Islet precursor cell (in vitro differentiated cells): ENCODE measurements around the gene RFFL.
"Not testable (repeated sequence)": the region's sequence is repeated elsewhere in the genome, so short reads cannot be mapped to it uniquely, and the experiment has no call there.

Source experiments
- DNase-seq: peaks from one replicate; pipeline ENCODE4 v3.0.0-alpha.2; 2018

Gene RFFL

GRCh38 chr17:35045458-35045979 is 18.0 kb downstream of the RFFL start:
- DNase-seq: not testable (repeated sequence)

GRCh38 chr17:35044181-35044580 is 19.3 kb downstream of the RFFL start:
- DNase-seq: no peak

- DNase-seq: no peak
Observed at GRCh38 chr17:35041390-35041789, 22.1 kb downstream of the RFFL start.

GRCh38 chr17:35038453-35038852 is 25.1 kb downstream of the RFFL start:
- DNase-seq: no peak

GRCh38 chr17:35030780-35031179 is 32.7 kb downstream of the RFFL start:
- no peak for DNase-seq

GRCh38 chr17:35028531-35029262 is 34.8 kb downstream of the RFFL start:
- DNase-seq: no peak

GRCh38 chr17:35028097-35028496 is 35.4 kb downstream of the RFFL start:
- not testable (repeated sequence) for DNase-seq

GRCh38 chr17:35025541-35025940 is 38.0 kb downstream of the RFFL start:
- no peak for DNase-seq

GRCh38 chr17:35023538-35023937 is 40.0 kb downstream of the RFFL start:
- no peak for DNase-seq

GRCh38 chr17:35022536-35023063 is 40.9 kb downstream of the RFFL start:
- peak; percentile 86 for DNase-seq

- DNase-seq: no peak
Observed at GRCh38 chr17:35021520-35022380, 41.8 kb downstream of the RFFL start.

- DNase-seq: no peak
Observed at GRCh38 chr17:35019386-35020179, 43.9 kb downstream of the RFFL start.

- no peak for DNase-seq
Observed at GRCh38 chr17:35018814-35019213, 44.7 kb downstream of the RFFL start.

- no peak for DNase-seq
Observed at GRCh38 chr17:35017021-35017420, 46.5 kb downstream of the RFFL start.

- no peak for DNase-seq
Observed at GRCh38 chr17:35016369-35016768, 47.1 kb downstream of the RFFL start.

- DNase-seq: peak; percentile 56
Observed at GRCh38 chr17:35011671-35012216, 51.8 kb downstream of the RFFL start.

GRCh38 chr17:35010093-35010492 is 53.4 kb downstream of the RFFL start:
- DNase-seq: no peak

- DNase-seq: no peak
Observed at GRCh38 chr17:35006961-35007360, 56.5 kb downstream of the RFFL start.

- DNase-seq: no peak
Observed at GRCh38 chr17:35006345-35006744, 57.2 kb downstream of the RFFL start.

- no peak for DNase-seq
Observed at GRCh38 chr17:35003778-35004177, 59.7 kb downstream of the RFFL start.

- no peak for DNase-seq
Observed at GRCh38 chr17:35002876-35003551, 60.5 kb downstream of the RFFL start.

GRCh38 chr17:35001549-35001948 is 62.0 kb downstream of the RFFL start:
- DNase-seq: peak; percentile 33
